GM04503 (cell line): Measurements from ENCODE around the gene SLC24A4.

Experiments
- DNase-seq: peaks from one replicate; pipeline ENCODE4 v3.0.0-alpha.2; 2012; ENCODE audit warnings: low read depth

SLC24A4 gene

DNA sequence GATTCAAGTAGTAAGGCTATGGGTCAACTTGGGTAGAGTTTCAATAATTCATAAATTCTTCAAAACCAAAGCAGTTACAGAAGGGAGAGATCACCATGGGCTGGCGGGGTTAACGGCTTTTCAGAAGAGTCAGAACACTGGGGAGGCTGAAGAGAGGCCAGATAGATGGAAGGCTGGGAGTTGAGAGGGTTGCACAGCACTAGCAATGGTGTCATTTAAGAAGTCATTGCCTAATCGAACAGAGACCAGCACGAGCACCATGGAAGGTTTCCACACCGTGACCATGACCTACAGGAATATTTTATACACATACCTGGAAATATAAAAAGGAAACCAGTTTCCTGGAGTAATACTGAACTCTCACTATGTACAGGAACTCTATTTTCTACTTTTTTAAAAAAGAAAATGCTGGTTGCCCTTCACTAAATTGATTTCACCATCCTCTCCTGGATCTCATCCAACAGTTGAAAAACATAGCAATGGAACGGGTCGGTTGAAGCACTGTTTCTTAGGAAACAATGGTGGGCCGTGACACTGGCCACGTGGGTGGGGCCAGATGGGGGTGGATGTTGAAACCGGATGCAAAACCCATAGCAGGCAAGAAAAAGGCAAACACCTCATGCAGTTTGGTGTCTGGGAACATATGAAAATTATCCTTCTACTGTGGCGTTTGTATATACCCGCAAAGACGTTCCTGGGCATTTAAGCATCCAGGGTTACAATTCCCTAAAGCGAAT lies 152.7 kb downstream of the SLC24A4 start:
- no peak for DNase-seq

GRCh38 chr14:92480856-92481255 lies 157.9 kb downstream of the SLC24A4 start:
- no peak for DNase-seq

GRCh38 chr14:92481386-92481785 lies 158.4 kb downstream of the SLC24A4 start:
- no peak for DNase-seq

DNA sequence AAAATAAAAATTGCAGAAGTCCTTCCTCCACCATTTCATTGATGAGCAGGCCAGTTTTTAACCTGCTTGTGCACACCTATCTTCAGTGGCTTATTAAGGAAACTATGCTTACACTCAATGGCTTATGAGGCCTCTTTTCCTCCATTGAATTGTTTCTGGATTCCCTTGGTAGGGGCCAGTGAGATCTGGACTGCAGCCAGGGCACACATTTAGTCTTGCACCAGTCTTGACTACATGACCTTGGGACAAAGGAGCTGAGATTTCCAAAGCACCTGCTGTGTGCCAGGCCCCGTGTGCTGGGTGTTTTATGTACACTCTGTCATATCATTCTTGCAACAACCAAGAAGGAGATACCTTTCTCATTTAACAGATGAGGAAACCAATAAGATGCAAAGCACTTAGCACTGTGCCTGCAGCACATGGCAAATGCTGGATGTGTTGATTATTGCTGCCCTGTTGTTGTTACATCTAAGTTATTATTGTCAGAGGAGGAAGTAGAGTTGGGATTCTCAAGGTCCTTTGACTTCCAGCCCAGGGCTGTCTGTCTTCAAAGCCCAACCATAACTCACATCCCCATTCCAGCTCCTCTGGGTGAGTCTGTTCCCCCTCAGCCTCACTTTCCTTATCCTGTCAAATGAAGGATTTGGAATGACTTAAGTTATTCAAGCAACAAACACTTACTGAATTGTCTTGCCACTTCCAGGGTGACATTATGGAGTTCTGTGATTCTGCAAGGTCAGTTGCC lies 159.0 kb downstream of the SLC24A4 start:
- DNase-seq, result no peak

DNA sequence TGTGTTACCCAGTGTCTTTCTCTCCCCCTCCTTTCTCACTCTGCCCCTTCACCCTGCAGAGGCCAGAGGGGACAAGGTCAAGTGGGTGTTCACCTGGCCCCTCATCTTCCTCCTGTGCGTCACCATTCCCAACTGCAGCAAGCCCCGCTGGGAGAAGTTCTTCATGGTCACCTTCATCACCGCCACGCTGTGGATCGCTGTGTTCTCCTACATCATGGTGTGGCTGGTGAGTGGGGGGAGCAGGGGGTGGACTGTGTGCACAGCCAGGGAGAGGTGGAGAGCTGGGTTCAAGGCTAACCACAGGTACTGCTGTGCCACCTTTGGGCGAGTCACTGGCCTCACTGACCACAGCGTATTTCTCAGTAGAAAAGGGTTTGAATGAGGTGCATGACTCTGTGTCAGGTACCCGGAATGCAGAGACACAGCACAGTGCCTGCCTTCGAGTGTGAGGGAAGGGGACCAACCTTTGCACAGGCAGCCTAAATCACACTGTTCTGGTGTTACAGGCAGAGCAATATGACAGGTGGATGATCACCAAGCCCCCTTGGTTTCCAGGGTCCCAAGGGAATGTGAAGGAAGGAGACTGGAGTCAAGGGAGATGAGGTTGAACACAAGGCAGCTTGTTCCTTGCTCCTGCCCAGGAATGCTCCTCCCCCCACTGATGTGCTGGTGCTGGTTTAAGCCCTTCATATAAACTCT lies 159.8 kb downstream of the SLC24A4 start:
- DNase-seq, result no peak

DNA sequence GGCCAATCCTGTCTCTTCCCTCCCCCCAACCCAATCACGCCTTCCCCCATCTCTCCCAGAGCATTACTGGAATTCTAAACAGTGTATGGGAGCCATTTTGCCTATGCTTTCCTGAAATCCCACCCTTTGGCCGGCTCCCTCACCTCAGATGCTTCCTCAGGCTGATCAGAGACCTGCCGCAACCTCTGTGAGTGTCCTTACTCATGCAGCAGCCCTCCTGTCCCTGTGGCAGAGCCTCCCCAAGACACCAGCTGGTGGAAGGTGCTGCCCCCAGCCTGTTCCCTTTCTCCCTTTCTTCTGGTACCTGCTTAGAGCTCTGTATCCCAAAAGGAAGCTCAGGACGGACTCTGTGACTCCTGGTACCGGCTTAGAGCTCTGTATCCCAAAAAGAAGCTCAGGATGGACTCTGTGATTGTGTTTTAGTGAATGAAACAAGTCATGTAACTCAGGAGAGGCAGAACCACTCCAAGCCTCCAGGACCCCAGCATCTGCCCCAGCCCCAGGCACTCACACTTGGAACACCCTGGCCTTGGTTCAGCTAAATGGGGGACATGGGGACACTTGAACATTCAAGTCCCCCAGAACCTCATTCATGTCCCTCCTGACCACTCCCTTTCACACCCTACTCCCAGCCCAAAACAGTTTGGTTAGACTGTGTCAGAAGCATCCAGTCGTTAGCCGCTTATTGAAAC lies 161.3 kb downstream of the SLC24A4 start:
- DNase-seq, result no peak

GRCh38 chr14:92486881-92487280 lies 163.9 kb downstream of the SLC24A4 start:
- no peak for DNase-seq

DNA sequence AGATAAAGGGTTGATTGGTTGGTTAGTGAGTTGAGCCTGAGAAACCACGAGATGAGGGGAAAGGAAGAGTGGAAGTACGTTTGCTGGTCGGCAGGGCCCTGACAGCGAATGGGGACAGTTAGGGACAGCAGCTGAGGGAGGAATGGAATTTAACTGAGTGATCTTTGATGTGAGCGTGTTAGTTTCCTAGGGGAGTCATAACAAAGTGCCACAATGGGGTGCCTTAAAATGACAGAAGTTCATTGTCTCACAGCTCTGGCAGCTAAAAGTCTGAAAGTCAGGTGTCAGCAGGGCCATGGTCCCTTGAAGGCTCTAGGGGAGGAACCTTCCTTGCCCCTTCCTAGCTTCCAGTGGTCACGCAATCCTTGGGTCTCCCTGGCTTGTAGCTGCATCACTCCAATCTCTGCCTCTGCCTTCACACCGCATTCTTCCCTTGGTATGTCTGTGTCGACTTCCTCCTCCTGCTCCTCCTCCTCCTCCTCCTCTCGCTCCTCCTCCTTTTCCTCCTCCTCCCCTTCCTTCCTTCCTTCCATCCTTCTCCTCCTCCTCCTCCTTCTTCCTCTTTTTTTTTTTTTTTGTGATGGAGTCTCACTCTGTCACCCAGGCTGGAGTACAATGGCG lies 164.7 kb downstream of the SLC24A4 start:
- no peak for DNase-seq

DNA sequence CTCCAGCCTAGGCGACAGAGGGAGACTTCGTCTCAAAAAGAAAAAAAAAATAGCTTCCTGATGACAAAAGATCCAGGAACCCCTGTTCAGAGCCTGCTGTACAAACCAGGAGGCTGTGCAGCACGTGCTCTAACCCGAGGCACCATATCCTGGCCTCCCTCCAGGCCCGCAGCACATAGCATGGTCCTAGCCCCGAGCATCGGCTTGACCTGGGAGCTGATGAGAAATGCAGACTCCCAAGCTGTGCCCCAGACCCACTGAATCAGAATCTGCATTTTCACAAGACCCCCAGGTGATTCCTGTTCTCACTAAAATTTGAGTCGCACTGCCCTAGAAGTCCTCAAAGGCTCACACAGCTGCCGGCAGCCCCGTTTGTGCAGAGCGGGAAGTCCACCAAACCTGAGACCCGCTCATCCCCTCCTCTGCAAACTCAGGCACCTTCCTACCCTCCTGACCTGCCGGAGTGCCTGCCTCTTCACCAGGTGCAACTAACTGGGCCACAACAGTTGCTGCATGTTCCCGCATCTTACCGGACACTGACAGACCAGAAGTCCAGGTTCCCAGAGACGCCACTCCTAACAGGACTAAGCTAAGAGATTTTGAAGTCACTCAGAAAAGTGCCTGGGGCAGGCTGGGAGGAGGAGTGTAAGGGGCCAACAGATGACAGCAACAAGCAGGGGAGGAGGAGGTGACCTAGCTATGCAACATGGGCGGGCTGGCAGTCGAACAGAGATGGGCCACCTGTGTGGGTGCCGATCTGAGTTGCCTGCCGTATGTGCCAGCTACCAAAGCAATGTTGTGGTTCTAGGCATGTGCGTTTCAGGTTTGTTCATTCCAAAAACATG lies 166.7 kb downstream of the SLC24A4 start:
- no peak for DNase-seq

GRCh38 chr14:92490239-92490959 lies 167.4 kb downstream of the SLC24A4 start:
- DNase-seq, result no peak

DNA sequence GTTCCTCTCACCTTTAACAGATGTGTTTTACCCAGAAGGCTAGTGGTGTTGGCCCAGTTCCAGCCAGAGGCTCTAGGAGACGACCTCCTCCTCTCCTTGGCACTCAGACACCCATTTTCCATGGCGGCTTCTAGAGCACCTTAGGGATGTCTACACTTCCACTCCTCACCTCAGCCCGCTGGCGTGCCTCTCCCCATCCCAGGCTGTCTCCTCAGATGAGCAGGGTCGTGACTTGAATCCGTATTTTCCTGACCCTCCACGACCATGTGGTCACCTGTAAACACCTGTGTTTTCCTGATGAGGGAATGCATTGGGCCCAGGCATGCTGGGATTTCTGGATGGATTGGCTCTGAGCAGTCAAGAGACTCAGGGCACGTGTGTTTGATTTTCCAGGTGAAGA lies 168.8 kb downstream of the SLC24A4 start:
- DNase-seq, result no peak

GRCh38 chr14:92492258-92492657 lies 169.3 kb downstream of the SLC24A4 start:
- no peak for DNase-seq

DNA sequence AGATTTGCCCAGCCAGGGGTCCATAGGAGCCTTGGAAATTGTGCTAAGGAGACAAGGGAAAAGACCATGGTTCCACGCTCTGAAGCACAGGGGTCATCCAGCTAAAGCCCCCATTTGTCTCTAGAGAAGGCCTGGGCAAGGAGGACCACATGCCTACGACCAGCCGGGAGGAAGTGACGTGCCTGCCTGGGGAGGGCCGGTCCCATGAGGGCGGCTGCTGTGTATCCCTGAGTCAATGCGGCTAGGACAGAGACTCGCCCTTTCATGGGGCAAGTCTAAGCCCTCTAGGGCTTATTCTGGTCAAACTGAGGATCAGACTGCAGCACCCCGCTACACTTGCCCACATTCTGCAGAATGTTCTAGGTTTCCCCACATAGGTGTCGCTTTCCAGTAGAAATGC lies 170.1 kb downstream of the SLC24A4 start:
- DNase-seq, result no peak

GRCh38 chr14:92493492-92493891 lies 170.5 kb downstream of the SLC24A4 start:
- no peak for DNase-seq

DNA sequence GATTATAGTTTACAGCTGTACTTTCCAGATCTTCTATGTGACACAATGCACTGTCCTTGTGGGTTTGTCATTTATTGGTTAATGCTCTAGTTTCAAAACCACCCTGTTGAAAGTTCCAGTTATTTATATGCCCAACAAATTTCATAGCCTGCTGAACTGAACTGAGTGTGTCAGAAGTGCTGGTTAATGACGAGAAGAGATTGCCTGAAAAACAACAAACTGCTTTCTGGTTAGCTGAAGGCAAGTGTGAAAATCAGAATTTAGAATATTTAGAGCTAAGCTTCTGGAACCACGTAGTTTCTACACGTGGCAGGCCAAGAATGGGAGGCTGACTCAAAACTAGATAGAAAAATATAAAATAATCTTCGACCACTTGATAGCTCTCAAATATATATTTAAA lies 171.5 kb downstream of the SLC24A4 start:
- DNase-seq, result no peak

DNA sequence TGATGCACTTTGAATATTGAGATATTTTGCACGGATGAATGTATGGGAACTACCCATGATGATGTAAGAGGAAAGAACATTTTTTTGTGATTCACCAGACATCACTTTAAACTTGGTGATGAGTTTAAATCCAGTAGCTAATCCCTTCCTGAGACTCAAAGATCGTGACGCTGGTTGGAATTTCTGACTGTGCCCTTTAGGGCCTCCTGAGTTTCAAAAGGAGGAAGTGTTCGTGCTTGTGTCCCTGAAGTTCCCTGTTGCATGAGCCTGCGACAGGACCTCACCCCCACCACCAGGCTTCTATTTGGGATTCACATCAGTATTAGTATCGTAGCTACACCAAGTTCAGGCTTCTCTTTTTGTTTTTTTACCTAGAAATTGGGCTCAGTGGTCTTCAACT lies 172.1 kb downstream of the SLC24A4 start:
- DNase-seq, result no peak

DNA sequence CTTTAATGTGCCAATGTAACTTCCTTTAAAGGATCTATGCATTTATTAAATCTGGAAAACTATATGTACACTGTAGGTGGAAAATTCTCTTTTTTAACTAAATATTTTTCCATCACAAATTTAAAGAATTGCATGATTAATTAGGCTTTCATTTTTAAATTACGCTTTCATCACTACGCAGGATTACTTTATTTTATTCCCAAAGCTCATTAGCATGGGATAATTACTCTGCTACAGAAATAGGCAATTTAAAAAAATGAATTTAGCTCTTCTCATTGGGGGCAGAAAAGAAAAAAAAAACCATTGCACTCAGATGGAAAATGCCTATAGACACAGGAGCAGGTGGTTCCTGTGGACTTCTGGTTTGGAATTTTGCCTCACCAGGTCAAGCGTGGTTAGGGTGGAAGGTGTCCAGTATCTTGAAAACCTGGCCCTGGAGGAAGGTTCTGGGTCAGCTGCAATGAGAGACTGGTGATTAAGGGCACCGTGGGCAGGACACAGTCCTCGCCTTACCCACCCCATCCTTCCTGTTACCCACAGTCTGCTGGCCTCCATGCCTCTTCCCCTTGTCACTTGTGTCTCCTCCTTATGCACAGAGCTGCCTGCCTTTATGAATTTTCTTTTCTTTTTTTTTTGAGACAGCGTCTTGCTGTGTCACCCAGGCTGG lies 173.4 kb downstream of the SLC24A4 start:
- DNase-seq, result no peak

- DNase-seq, result no peak
These were observed 174.4 kb downstream of the SLC24A4 start for GRCh38 chr14:92497391-92497790.

GRCh38 chr14:92499234-92499633 lies 176.3 kb downstream of the SLC24A4 start:
- no peak for DNase-seq

DNA sequence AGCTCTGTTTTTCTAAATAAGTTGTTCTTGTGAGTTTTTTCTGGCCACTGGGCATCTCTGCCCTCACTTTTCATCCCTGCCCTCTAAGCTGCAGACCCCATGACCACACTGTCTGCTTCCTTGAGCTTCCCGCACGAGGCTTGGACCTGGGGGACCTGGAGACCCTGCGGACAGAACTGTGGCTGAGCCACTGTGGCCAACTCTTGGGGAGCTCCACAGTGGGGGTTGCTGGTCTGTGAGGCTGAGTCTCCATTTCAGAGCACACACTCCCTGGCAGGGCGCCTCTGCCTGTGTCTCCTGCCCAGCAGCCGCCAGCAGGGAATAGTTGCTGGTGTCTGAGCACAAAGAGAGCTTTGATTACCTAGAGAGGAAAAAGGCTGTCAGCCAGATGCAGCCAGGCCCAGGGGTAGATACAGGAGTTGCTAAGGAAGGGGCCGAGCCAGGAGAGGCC lies 177.6 kb downstream of the SLC24A4 start:
- DNase-seq, result no peak
